Caco-2 (cell line): ENCODE measurements around the gene CD40. TPM values are rescaled to one million over a fixed set of nuclear protein-coding genes. Genes with fewer than 3 reads are reported as not detected.

Experiments
- BruUV-seq: library from RNA; stranded (reverse); fragments of 400-500 nt; replicated peaks from 2 replicates; lab custom pipeline; 2021; lab: Mats Ljungman, UMichigan
- CTCF ChIA-PET: fragments of 300-600 bp; sonication (Branson Sonifier 250); formaldehyde crosslinking; loops from one replicate; lab custom pipeline; 2022; ENCODE audit warnings: antibody characterized with exemption; lab: Charles Lee
- POLR2A ChIA-PET: fragments of 300-600 bp; sonication (Branson Sonifier 250); formaldehyde crosslinking; loops from one replicate; lab custom pipeline; 2022; ENCODE audit warnings: antibody characterized with exemption; lab: Charles Lee
- DNase-seq, 2 experiments: peaks; one replicate each; pipeline versions ENCODE4 v3.0.0 to v3.0.0-alpha.2; 2020 to 2022
- H3K27me3 ChIP-seq: replicated peaks from 2 replicates; pipeline ENCODE4 v1.6.0; 2011; ENCODE audit warnings: low read length; ENCODE audit not compliant: control insufficient read depth, insufficient read depth
- H3K36me3 ChIP-seq: 2 replicates; pipeline ENCODE4 v1.5.1; 2011; ENCODE audit warnings: low read length; ENCODE audit not compliant: control insufficient read depth, insufficient read depth
- H3K4me1 ChIP-seq: fragments of 250-450 bp; sonication (Bioruptor Pico); 2 replicates; pipeline ENCODE4 v1.5.1; 2020; ENCODE audit warnings: mild to moderate bottlenecking
- H3K4me3 ChIP-seq: 2 replicates; pipeline ENCODE4 v1.5.1; 2011; ENCODE audit warnings: low read depth, mild to moderate bottlenecking, control low read depth, low read length
- H3K9me3 ChIP-seq: fragments of 250-450 bp; sonication (Bioruptor Pico); 2 replicates; pipeline ENCODE4 v1.5.1; 2020; ENCODE audit warnings: mild to moderate bottlenecking, moderate library complexity
- H3K27ac Mint-ChIP-seq: one replicate; pipeline ENCODE4 v1.8.0; 2022; ENCODE audit warnings: mixed read lengths; ENCODE audit not compliant: unreplicated experiment
- H3K27me3 Mint-ChIP-seq: one replicate; pipeline ENCODE4 v1.8.0; 2022; ENCODE audit warnings: mixed read lengths; ENCODE audit not compliant: insufficient read depth, unreplicated experiment
- H3K36me3 Mint-ChIP-seq: one replicate; pipeline ENCODE4 v1.8.0; 2022; ENCODE audit warnings: mild to moderate bottlenecking, mixed read lengths; ENCODE audit not compliant: insufficient read depth, unreplicated experiment
- H3K4me1 Mint-ChIP-seq: one replicate; pipeline ENCODE4 v1.8.0; 2022; ENCODE audit warnings: low read depth, mixed read lengths; ENCODE audit not compliant: unreplicated experiment
- H3K4me3 Mint-ChIP-seq: one replicate; pipeline ENCODE4 v1.8.0; 2022; ENCODE audit warnings: mild to moderate bottlenecking, moderate library complexity, mixed read lengths; ENCODE audit not compliant: unreplicated experiment
- H3K9me3 Mint-ChIP-seq: one replicate; pipeline ENCODE4 v1.8.0; 2022; ENCODE audit warnings: mixed read lengths; ENCODE audit not compliant: unreplicated experiment
- intact Hi-C: fragments of 100-400 bp; cut with micrococcal nuclease; formaldehyde crosslinking; loops from one replicate; pipeline ENCODE4 v1.10.0; 2022; ENCODE audit not compliant: unreplicated experiment
- total RNA-seq: library from RNA; stranded (reverse); gene quantifications from 2 replicates; pipeline ENCODE4 v1.2.3, GENCODE V29; 2022
- TF ChIP-seq, protein P1 (sequence below), 2 experiments: fragments of 200-600 bp in 1 of 2; IDR thresholded peaks; 1 replicate in 1 of 2; 2 replicates in 1 of 2; pipeline versions ENCODE4 v1.5.1 to v1.8.0; 2011 to 2022; ENCODE audit warnings: antibody characterized with exemption in 1 of 2, control low read depth in 1 of 2, inconsistent platforms in 1 of 2, low read depth in 1 of 2, low read length in 1 of 2, mild to moderate bottlenecking in 1 of 2, moderate library complexity in 1 of 2; ENCODE audit not compliant: insufficient read depth in 1 of 2, severe bottlenecking in 1 of 2, unreplicated experiment in 1 of 2

Gene CD40
- total RNA-seq, 1 experiment from 2014 or later: not detected

- POLR2A ChIA-PET: no interaction called here
- DNase-seq: peak in 1 of 2 experiments; percentile 22
- H3K9me3 ChIP-seq: 0 out of 2 replicates have a peak, but pooled peaks cover 3% of the 10 kb centered on the region
- Mint-ChIP-seq H3K4me3 (no peak overlapping the region), H3K9me3 (no peaks in the 10 kb centered on the region), H3K27ac (no peak overlapping the region), H3K4me1 (no peaks in the 10 kb centered on the region), H3K27me3 (peaks cover 39% of the 10 kb centered on the region), H3K36me3 (no peaks in the 10 kb centered on the region)
- peaks cover 3% of the 10 kb centered on the region; the same call in 1 of the 2 replicates for H3K27me3 ChIP-seq
- CTCF ChIA-PET: no interaction called here
- no TSS peak for BruUV-seq
- no peak overlapping the region for H3K4me3 ChIP-seq
- no peaks in the 10 kb centered on the region for H3K4me1 ChIP-seq
- TF ChIP-seq, protein P1, sequence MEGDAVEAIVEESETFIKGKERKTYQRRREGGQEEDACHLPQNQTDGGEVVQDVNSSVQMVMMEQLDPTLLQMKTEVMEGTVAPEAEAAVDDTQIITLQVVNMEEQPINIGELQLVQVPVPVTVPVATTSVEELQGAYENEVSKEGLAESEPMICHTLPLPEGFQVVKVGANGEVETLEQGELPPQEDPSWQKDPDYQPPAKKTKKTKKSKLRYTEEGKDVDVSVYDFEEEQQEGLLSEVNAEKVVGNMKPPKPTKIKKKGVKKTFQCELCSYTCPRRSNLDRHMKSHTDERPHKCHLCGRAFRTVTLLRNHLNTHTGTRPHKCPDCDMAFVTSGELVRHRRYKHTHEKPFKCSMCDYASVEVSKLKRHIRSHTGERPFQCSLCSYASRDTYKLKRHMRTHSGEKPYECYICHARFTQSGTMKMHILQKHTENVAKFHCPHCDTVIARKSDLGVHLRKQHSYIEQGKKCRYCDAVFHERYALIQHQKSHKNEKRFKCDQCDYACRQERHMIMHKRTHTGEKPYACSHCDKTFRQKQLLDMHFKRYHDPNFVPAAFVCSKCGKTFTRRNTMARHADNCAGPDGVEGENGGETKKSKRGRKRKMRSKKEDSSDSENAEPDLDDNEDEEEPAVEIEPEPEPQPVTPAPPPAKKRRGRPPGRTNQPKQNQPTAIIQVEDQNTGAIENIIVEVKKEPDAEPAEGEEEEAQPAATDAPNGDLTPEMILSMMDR (IDR thresholded peaks at IDR 0.05; ENCODE audit: insufficient read depth in 1 of 2, low read depth in 1 of 2, low read length in 1 of 2, severe bottlenecking in 1 of 2, unreplicated experiment in 1 of 2): no peak
- intact Hi-C loops: no loop called here
- no peaks in the 10 kb centered on the region for H3K36me3 ChIP-seq
Observed at GRCh38 chr20:46113113-46113470, 5.0 kb upstream of the CD40 start.

DNA sequence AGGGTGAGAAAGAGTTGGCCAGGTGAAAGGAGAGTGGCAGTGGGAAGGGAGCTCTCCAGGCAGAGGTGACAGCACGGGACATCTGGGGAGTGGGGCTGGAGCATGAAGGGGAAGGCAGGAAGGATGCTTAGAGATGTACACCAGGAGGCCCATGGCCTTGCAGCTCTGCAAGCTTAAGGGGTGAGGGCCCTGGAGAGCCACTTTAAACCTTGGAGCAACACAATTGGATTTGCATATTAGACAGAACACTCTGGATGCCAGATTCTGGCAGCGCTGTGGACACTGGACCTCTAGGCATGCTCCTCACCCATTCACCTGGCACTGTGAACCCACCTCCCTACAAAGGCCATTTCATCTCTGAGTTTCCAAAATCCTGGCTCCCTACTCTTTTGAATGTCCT is 3.7 kb upstream of the CD40 start:
- Mint-ChIP-seq H3K36me3 (no peaks in the 10 kb centered on the region), H3K4me1 (no peaks in the 10 kb centered on the region), H3K27me3 (peaks cover 34% of the 10 kb centered on the region), H3K27ac (no peak overlapping the region), H3K9me3 (no peaks in the 10 kb centered on the region), H3K4me3 (no peak overlapping the region)
- CTCF ChIA-PET: no interaction called here
- Histone ChIP-seq H3K9me3 (0 out of 2 replicates have a peak, but pooled peaks cover 3% of the 10 kb centered on the region), H3K4me1 (no peaks in the 10 kb centered on the region), H3K36me3 (no peaks in the 10 kb centered on the region), H3K4me3 (no peak overlapping the region), H3K27me3 (peaks cover 3% of the 10 kb centered on the region; the same call in 1 of the 2 replicates)
- BruUV-seq: no TSS peak
- intact Hi-C loops: no loop called here
- POLR2A ChIA-PET: no interaction called here
- TF ChIP-seq, protein P1 (IDR thresholded peaks at IDR 0.05; ENCODE audit: insufficient read depth in 1 of 2, low read depth in 1 of 2, low read length in 1 of 2, severe bottlenecking in 1 of 2, unreplicated experiment in 1 of 2): no peak
- peak in 1 of 2 experiments; percentile 36 for DNase-seq

DNA sequence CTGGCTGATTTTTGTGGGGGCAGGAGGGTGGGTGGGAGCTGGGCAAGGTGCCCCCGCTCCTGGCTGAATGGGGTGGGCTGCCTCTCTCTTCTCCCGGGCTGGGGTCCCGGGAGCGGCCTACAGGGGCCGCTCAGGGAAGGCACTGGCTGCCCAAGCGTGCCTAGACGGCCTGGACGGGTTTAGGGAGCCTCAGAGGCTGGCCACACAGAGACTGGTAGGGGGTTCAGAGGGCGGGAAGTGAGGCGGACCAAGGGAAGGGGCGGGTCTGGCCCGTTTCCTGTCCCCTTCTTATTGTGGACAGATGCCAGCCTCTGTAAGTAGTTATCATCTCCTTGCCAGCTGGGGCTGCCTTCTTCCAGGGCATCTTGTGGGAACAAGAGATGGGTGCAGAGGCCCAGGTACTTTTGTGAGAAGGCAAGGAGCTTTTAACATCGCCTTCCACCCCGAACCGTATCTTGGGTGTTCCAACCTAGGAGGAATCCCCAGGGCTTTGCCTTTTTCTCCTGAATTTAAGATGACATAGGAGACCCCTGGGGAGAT is 437 bp downstream of the CD40 start:
- Histone ChIP-seq H3K4me3 (no peak overlapping the region), H3K36me3 (no peaks in the 10 kb centered on the region), H3K9me3 (0 out of 2 replicates have a peak, but pooled peaks cover 3% of the 10 kb centered on the region), H3K4me1 (no peaks in the 10 kb centered on the region), H3K27me3 (peaks cover under 1% of the 10 kb centered on the region; the same call in 1 of the 2 replicates)
- H3K9me3 Mint-ChIP-seq: no peaks in the 10 kb centered on the region
- BruUV-seq: no TSS peak
- H3K4me3 Mint-ChIP-seq: no peak overlapping the region
- no peaks in the 10 kb centered on the region for H3K4me1 Mint-ChIP-seq
- H3K36me3 Mint-ChIP-seq: no peaks in the 10 kb centered on the region
- ChIA-PET CTCF (interaction anchor here (0.6 to 2.0 kb wide), 2 partner anchors 10 to 188 kb away, joined by 3 to 6 read pairs; no protein-coding TSS in a partner anchor), POLR2A (no interaction called here)
- DNase-seq: peak in 1 of 2 experiments; percentile 41
- intact Hi-C loops: no loop called here
- TF ChIP-seq, protein P1 (IDR thresholded peaks at IDR 0.05; ENCODE audit: insufficient read depth in 1 of 2, low read depth in 1 of 2, low read length in 1 of 2, severe bottlenecking in 1 of 2, unreplicated experiment in 1 of 2): no peak
- H3K27me3 Mint-ChIP-seq: peaks cover 34% of the 10 kb centered on the region
- H3K27ac Mint-ChIP-seq: no peak overlapping the region
